ENCODE results near the gene MTARC1.

Gene MTARC1

DNA sequence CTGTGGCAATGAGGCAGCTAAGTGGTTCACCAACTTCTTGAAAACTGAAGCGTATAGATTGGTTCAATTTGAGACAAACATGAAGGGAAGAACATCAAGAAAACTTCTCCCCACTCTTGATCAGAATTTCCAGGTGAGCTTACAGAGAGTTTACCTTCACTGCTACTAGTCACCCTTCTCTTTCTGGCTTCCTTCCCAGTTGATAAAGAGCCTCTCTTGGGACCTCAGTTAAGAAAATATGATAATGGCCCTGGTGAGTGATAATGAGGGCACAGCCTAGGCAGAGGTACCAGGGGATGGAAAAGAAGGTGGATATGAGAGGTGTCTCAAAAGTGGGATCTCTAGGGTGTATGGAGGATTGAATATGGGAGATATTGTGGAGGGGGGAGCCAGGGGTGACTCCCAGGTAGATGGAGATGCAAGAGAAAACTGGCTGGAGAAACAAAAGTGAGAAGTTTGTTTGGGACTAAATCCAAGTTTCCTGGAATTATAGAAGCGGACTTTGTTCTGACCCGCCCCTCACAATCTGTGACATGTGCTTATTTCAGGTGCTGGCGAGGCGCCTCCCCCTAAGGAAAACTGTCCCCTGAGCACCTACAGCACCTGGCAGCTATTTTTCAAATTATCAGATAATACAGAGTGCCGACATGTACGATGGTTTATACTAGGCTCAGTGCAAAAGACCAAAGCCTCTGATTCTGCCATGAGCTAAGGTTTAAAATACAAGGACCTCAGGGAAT is 24.9 kb upstream of the MTARC1 start:
- H3K27ac ChIP-seq (replicated peaks): no peak overlapping the region
- TF ChIP-seq, protein P1, sequence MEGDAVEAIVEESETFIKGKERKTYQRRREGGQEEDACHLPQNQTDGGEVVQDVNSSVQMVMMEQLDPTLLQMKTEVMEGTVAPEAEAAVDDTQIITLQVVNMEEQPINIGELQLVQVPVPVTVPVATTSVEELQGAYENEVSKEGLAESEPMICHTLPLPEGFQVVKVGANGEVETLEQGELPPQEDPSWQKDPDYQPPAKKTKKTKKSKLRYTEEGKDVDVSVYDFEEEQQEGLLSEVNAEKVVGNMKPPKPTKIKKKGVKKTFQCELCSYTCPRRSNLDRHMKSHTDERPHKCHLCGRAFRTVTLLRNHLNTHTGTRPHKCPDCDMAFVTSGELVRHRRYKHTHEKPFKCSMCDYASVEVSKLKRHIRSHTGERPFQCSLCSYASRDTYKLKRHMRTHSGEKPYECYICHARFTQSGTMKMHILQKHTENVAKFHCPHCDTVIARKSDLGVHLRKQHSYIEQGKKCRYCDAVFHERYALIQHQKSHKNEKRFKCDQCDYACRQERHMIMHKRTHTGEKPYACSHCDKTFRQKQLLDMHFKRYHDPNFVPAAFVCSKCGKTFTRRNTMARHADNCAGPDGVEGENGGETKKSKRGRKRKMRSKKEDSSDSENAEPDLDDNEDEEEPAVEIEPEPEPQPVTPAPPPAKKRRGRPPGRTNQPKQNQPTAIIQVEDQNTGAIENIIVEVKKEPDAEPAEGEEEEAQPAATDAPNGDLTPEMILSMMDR (IDR thresholded peaks at IDR 0.05; ENCODE audit: insufficient read depth, low read length): no peak
- no peak for TF ChIP-seq SPI1 (IDR thresholded peaks at IDR 0.05; ENCODE audit: borderline replicate concordance, low read depth)
- TF ChIP-seq, protein P2, sequence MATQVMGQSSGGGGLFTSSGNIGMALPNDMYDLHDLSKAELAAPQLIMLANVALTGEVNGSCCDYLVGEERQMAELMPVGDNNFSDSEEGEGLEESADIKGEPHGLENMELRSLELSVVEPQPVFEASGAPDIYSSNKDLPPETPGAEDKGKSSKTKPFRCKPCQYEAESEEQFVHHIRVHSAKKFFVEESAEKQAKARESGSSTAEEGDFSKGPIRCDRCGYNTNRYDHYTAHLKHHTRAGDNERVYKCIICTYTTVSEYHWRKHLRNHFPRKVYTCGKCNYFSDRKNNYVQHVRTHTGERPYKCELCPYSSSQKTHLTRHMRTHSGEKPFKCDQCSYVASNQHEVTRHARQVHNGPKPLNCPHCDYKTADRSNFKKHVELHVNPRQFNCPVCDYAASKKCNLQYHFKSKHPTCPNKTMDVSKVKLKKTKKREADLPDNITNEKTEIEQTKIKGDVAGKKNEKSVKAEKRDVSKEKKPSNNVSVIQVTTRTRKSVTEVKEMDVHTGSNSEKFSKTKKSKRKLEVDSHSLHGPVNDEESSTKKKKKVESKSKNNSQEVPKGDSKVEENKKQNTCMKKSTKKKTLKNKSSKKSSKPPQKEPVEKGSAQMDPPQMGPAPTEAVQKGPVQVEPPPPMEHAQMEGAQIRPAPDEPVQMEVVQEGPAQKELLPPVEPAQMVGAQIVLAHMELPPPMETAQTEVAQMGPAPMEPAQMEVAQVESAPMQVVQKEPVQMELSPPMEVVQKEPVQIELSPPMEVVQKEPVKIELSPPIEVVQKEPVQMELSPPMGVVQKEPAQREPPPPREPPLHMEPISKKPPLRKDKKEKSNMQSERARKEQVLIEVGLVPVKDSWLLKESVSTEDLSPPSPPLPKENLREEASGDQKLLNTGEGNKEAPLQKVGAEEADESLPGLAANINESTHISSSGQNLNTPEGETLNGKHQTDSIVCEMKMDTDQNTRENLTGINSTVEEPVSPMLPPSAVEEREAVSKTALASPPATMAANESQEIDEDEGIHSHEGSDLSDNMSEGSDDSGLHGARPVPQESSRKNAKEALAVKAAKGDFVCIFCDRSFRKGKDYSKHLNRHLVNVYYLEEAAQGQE (IDR thresholded peaks at IDR 0.05; ENCODE audit: insufficient replicate concordance, low read depth): no peak
- TF ChIP-seq GABPA (IDR thresholded peaks at IDR 0.05; ENCODE audit: low read depth): no peak
- TF ChIP-seq POLR2AphosphoS5 (IDR thresholded peaks at IDR 0.05; ENCODE audit: low read depth): no peak
- no peak for DNase-seq (ENCODE audit: low read depth in 1 of 2, low spot score in 1 of 2)
- H3K4me3 ChIP-seq (replicated peaks; ENCODE audit: insufficient read depth, low read length): no peak overlapping the region
- no peaks in the 10 kb centered on the region for H3K27me3 ChIP-seq (ENCODE audit: insufficient read depth, poor library complexity, severe bottlenecking)

DNA sequence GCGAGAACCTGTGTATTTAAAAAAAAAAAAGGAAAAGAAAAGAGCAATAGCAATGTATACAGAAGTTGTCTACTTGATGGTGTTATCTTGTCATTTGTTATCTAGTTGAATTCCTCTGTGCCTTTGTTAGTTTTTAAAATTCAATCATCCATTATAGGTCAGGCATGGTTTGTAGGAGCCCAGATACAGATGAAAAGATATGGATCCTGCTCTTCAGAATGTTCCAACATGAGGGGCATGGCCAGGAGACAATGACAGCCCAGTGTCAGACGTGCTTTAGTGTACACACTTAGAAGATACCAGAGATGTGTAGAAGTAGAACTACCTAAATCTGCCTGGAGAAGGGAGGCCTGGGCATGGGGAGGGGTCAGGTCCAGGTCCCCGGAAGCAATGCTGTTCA is 22.0 kb upstream of the MTARC1 start:
- Histone ChIP-seq H3K4me3 (replicated peaks; ENCODE audit: insufficient read depth, low read length) (no peak overlapping the region), H3K27me3 (ENCODE audit: insufficient read depth, poor library complexity, severe bottlenecking) (no peaks in the 10 kb centered on the region), H3K27ac (replicated peaks) (no peak overlapping the region)
- no peak for TF ChIP-seq POLR2AphosphoS5 (IDR thresholded peaks at IDR 0.05; ENCODE audit: low read depth)
- TF ChIP-seq, protein P2 (IDR thresholded peaks at IDR 0.05; ENCODE audit: insufficient replicate concordance, low read depth): no peak
- TF ChIP-seq SPI1 (IDR thresholded peaks at IDR 0.05; ENCODE audit: borderline replicate concordance, low read depth): no peak
- TF ChIP-seq, protein P1 (IDR thresholded peaks at IDR 0.05; ENCODE audit: insufficient read depth, low read length): no peak
- TF ChIP-seq GABPA (IDR thresholded peaks at IDR 0.05; ENCODE audit: low read depth): no peak
- DNase-seq (ENCODE audit: low read depth in 1 of 2, low spot score in 1 of 2): no peak

DNA sequence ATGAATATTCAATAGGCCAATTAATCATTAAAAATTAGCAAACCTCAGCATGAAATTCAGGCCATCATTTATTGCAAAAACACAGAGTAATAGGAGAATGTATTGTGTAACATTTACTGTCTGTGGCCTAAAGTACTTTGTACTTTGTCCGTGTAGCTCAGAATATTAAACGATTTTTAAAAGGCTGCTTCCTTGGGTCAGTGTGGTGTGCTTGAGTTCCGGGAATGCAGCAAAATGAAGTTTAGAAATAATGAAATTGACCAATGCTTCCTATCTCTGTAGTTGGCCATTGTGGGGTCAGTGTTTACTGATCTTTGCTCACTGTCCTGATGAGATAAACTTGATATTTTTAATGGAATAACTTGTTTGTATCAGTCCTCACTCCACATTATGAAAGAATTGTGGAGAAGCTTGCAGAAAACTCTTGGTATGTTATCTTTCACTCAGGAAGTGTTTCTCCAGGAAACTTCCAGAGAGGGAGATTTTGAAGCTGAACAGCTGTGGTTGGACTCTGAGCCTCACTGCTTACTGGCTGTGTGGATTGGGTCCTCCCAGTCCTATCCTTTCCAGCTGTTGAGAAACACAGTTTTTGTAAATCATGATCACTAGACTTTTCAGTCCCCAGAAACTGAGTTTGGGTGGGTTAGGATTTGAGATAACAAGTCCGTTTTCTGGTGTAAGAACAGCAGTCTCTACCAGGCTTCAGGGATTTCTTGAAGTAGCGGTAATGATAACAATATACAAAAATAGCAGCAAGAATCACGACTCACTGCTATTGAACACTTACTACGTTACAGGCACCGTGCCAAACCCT is 19.2 kb upstream of the MTARC1 start:
- no peak for DNase-seq (ENCODE audit: low read depth in 1 of 2, low spot score in 1 of 2)
- TF ChIP-seq, protein P2 (IDR thresholded peaks at IDR 0.05; ENCODE audit: insufficient replicate concordance, low read depth): no peak
- TF ChIP-seq GABPA (IDR thresholded peaks at IDR 0.05; ENCODE audit: low read depth) (no peak), POLR2AphosphoS5 (IDR thresholded peaks at IDR 0.05; ENCODE audit: low read depth) (no peak), SPI1 (IDR thresholded peaks at IDR 0.05; ENCODE audit: borderline replicate concordance, low read depth) (no peak)
- TF ChIP-seq, protein P1 (IDR thresholded peaks at IDR 0.05; ENCODE audit: insufficient read depth, low read length): no peak
- Histone ChIP-seq H3K27ac (replicated peaks) (peak overlapping the region; percentile 33), H3K27me3 (ENCODE audit: insufficient read depth, poor library complexity, severe bottlenecking) (no peaks in the 10 kb centered on the region), H3K4me3 (replicated peaks; ENCODE audit: insufficient read depth, low read length) (no peak overlapping the region)
